Panc1 (cell line): ENCODE measurements around the gene FAM107B. TPM values are rescaled to one million over a fixed set of nuclear protein-coding genes. Genes with fewer than 3 reads are reported as not detected.
"Not testable (repeated sequence)": the region's sequence is repeated elsewhere in the genome, so short reads cannot be mapped to it uniquely, and the experiment has no call there.

Experiments used
- ATAC-seq: fragments of 200-7000 bp; cut with Tn5 transposase; 2 replicates; pipeline ENCODE4 v1.9.1; 2020; ENCODE audit warnings: mild to moderate bottlenecking, moderate library complexity
- BruUV-seq: library from RNA; stranded (reverse); fragments of 400-500 nt; replicated peaks from 2 replicates; lab custom pipeline; 2021; lab: Mats Ljungman, UMichigan
- CTCF ChIA-PET: fragments of 300-600 bp; sonication (Branson Sonifier 250); formaldehyde crosslinking; loops from one replicate; lab custom pipeline; 2022; ENCODE audit warnings: antibody characterized with exemption; lab: Charles Lee
- POLR2A ChIA-PET: fragments of 300-600 bp; sonication (Branson Sonifier 250); formaldehyde crosslinking; loops from one replicate; lab custom pipeline; 2022; ENCODE audit warnings: antibody characterized with exemption; lab: Charles Lee
- DNase-seq: peaks from one replicate; pipeline ENCODE4 v3.0.0-alpha.2; 2010; ENCODE audit warnings: low read depth, low spot score
- H3K27ac ChIP-seq: 2 replicates; pipeline ENCODE4 v1.5.1; 2011; ENCODE audit warnings: mild to moderate bottlenecking, low read length, inconsistent platforms
- H3K27me3 ChIP-seq: fragments of 200-500 bp; sonication (Bioruptor generic); 2 replicates; pipeline ENCODE4 v1.6.0; 2014; ENCODE audit warnings: low read length, inconsistent platforms; ENCODE audit not compliant: control insufficient read depth, insufficient read depth
- H3K36me3 ChIP-seq: fragments of 200-500 bp; sonication (Bioruptor generic); 2 replicates; pipeline ENCODE4 v1.5.1; 2014; ENCODE audit warnings: inconsistent platforms, mild to moderate bottlenecking, low read length, moderate library complexity; ENCODE audit not compliant: control insufficient read depth, insufficient read depth
- H3K4me1 ChIP-seq: 2 replicates; pipeline ENCODE4 v1.5.1; 2011; ENCODE audit warnings: inconsistent platforms, mild to moderate bottlenecking, low read length, moderate library complexity; ENCODE audit not compliant: control insufficient read depth, insufficient read depth
- H3K4me3 ChIP-seq, 2 experiments: 2 replicates each; pipeline ENCODE4 v1.5.1; 2011 to 2012; ENCODE audit warnings: low read depth in 2 of 2, low read length in 2 of 2, mild to moderate bottlenecking in 2 of 2, inconsistent platforms in 1 of 2, moderate library complexity in 1 of 2
- H3K9me3 ChIP-seq: fragments of 200-500 bp; sonication (Bioruptor generic); 2 replicates; pipeline ENCODE4 v1.5.1; 2014; ENCODE audit warnings: low read depth, mild to moderate bottlenecking, inconsistent platforms, low read length, moderate library complexity; ENCODE audit not compliant: control insufficient read depth, insufficient read depth
- CTCF ChIP-seq: fragments of 450-650 bp; IDR thresholded peaks from 2 replicates; pipeline ENCODE4 v1.5.1; 2017; ENCODE audit warnings: mild to moderate bottlenecking
- POLR2AphosphoS5 ChIP-seq: IDR thresholded peaks from 2 replicates; pipeline ENCODE4 v1.6.1; 2012; ENCODE audit warnings: mild to moderate bottlenecking, low read depth, low read length, moderate library complexity
- REST ChIP-seq, 2 experiments: IDR thresholded peaks; 2 replicates each; pipeline ENCODE4 v1.6.1; 2011 to 2012; ENCODE audit warnings: low read depth in 2 of 2, control low read depth in 1 of 2, low read length in 1 of 2, mild to moderate bottlenecking in 1 of 2, moderate library complexity in 1 of 2; ENCODE audit not compliant: insufficient read depth in 1 of 2
- SIN3A ChIP-seq: IDR thresholded peaks from 2 replicates; pipeline ENCODE4 v1.6.1; 2012; ENCODE audit warnings: low read depth, mild to moderate bottlenecking, low read length, moderate library complexity, borderline replicate concordance; ENCODE audit not compliant: insufficient read depth
- TCF7L2 ChIP-seq: IDR thresholded peaks from 2 replicates; pipeline ENCODE4 v1.6.1; 2011; ENCODE audit warnings: mild to moderate bottlenecking, low read depth, low read length, inconsistent platforms
- in situ Hi-C: cut with HindIII; loops from 2 replicates; pipeline ENCODE4 v1.10.0; 2016; ENCODE audit warnings: low sequenced_read_pairs, low pct_unique_long_range_greater_than_20kb
- intact Hi-C: fragments of 100-400 bp; cut with micrococcal nuclease; formaldehyde crosslinking; loops from one replicate; pipeline ENCODE4 v1.10.0; 2022; ENCODE audit not compliant: unreplicated experiment
- total RNA-seq: library from RNA; stranded (reverse); gene quantifications from one replicate; pipeline ENCODE4 v1.2.1, GENCODE V29; 2021; ENCODE audit not compliant: unreplicated experiment

FAM107B gene
- total RNA-seq, 1 experiment from 2014 or later, result 13.4 TPM

GRCh38 chr10:14717552-14717951 is 57.1 kb downstream of the FAM107B start:
- TF ChIP-seq REST (IDR thresholded peaks at IDR 0.05; ENCODE audit: insufficient read depth in 1 of 2, low read depth in 2 of 2, low read length in 1 of 2) (no peak), SIN3A (no peak), POLR2AphosphoS5 (no peak), CTCF (no peak), TCF7L2 (no peak)
- ChIA-PET POLR2A (no interaction called here), CTCF (no interaction called here)
- intact Hi-C loops, result no loop called here
- H3K4me3 ChIP-seq, result no peak overlapping the region
- no peak overlapping the region for H3K27ac ChIP-seq
- no peaks in the 10 kb centered on the region for H3K27me3 ChIP-seq
- no peaks in the 10 kb centered on the region for H3K4me1 ChIP-seq
- in situ Hi-C loops, result no loop called here
- ATAC-seq (no peak), DNase-seq (no peak)
- H3K36me3 ChIP-seq, result no peaks in the 10 kb centered on the region
- BruUV-seq, result no TSS peak
- H3K9me3 ChIP-seq, result no peaks in the 10 kb centered on the region

- no TSS peak for BruUV-seq
- Histone ChIP-seq H3K27me3 (no peaks in the 10 kb centered on the region; the same call in 1 of the 2 replicates), H3K4me3 (no peak overlapping the region), H3K4me1 (no peaks in the 10 kb centered on the region), H3K9me3 (no peaks in the 10 kb centered on the region), H3K27ac (no peak overlapping the region), H3K36me3 (no peaks in the 10 kb centered on the region)
- no peak for TF ChIP-seq POLR2AphosphoS5
- no peak for TF ChIP-seq SIN3A
- no peak for TF ChIP-seq CTCF
- no peak for TF ChIP-seq REST (IDR thresholded peaks at IDR 0.05; ENCODE audit: insufficient read depth in 1 of 2, low read depth in 2 of 2, low read length in 1 of 2)
- ChIA-PET POLR2A (no interaction called here), CTCF (no interaction called here)
- ATAC-seq (no peak), DNase-seq (no peak)
- in situ Hi-C loops, result no loop called here
- intact Hi-C loops, result no loop called here
Observed at GRCh38 chr10:14712991-14713424, 61.7 kb downstream of the FAM107B start.

- H3K27ac ChIP-seq, POLR2A ChIA-PET, H3K4me3 ChIP-seq, intact Hi-C loops, CTCF ChIA-PET, H3K27me3 ChIP-seq, in situ Hi-C loops, ATAC-seq, DNase-seq, H3K9me3 ChIP-seq, H3K36me3 ChIP-seq, BruUV-seq, H3K4me1 ChIP-seq: not testable (repeated sequence)
Observed at GRCh38 chr10:14709344-14709743, 65.4 kb downstream of the FAM107B start.
